GM18870 (cell line): ENCODE results near the gene PAN3.
"Not testable (repeated sequence)": the region's sequence is repeated elsewhere in the genome, so short reads cannot be mapped to it uniquely, and the experiment has no call there.

Experiments
- ATAC-seq: cut with Tn5 transposase; IDR thresholded peaks from one replicate; pipeline ENCODE4 v1.9.1; 2021; ENCODE audit warnings: moderate library complexity; ENCODE audit not compliant: unreplicated experiment

PAN3 gene

DNA sequence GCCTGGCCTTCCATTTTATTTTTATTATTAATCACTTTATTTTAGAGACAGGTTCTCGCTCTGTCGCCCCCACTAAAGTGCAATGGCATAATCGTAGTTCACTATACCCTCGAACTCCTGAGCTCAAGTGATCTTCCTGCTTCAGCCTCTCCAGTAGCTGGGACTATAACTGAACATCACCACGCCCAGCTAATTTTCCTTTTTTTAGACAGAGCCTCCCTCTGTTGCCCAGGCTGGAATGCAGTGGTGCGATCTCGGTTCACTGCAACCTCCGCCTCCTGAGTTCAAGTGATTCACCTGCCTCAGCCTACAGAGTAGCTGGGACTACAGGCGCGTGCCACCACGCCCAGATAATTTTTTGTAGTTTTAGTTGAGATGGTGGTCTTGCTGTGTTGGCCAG, 6.7 kb upstream of the PAN3 start:
- no peak for ATAC-seq

DNA sequence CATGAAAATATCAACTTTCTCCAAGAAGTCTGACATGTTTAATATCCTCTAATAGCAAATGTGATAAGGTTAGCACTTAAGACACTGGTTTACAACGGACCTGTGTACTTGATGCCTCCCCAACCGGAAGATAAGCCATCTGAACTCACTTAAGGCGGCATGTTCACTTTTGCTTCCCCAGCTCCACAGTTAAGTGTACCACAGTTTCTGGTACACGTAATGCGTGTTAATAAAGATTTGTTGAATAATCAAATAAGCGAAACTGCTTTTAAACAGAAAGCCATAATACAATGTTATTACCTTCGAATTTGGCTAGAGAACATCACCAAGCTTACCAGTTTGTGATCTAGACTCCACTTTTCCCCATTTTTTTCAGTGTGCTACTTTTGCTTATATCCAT, 1.4 kb upstream of the PAN3 start:
- no peak for ATAC-seq

DNA sequence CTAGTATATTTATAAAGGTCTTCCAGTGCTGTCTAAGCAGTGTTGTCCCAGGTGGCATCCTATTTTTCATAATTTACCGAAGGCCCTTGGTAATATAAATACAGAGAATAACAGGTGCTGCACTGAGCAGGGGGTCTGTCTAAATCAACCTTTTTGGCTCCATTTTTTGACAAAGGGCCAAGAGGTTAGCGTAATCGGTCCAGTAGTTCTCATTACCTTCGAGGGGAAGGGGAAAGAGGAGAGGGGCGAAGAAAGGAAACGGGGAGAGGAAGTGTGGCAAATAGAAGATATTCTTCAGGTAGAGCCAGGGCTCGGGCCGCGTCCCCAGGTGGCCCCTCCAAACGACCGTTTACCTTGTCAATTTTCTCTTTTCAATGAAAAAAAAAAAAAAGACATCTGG, 749 bp upstream of the PAN3 start:
- peak; percentile 0 for ATAC-seq

DNA sequence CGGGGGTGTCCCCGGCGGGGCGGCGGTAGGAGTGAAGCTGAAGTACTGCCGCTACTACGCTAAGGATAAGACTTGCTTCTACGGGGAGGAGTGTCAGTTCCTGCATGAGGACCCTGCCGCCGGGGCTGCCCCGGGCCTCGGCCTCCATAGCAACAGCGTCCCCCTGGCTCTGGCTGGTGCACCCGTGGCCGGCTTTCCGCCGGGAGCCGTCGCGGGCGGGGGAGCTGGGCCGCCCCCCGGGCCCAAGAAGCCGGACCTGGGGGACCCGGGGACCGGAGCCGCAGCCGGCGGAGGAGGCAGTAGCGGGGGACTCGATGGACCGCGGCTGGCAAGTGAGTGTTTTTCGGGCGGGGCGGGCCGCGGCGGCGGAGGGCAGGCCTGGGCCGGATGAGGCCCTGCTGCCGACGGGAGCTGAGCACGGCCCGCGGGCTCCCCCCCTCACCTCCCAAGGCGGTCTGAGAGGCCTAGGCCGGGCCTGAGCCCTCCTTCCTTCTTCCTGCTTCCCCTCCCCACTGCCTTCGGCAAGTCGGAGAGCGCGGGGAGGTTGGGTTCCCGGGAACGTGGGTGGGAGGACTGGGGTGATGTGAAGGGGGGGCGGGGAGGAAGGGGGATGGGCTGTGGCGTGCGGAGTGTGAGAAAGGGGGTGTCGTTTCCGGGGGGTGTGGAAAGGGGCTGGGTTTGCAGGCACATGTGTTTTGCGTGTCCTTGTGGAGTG, 568 bp downstream of the PAN3 start:
- no peak for ATAC-seq

DNA sequence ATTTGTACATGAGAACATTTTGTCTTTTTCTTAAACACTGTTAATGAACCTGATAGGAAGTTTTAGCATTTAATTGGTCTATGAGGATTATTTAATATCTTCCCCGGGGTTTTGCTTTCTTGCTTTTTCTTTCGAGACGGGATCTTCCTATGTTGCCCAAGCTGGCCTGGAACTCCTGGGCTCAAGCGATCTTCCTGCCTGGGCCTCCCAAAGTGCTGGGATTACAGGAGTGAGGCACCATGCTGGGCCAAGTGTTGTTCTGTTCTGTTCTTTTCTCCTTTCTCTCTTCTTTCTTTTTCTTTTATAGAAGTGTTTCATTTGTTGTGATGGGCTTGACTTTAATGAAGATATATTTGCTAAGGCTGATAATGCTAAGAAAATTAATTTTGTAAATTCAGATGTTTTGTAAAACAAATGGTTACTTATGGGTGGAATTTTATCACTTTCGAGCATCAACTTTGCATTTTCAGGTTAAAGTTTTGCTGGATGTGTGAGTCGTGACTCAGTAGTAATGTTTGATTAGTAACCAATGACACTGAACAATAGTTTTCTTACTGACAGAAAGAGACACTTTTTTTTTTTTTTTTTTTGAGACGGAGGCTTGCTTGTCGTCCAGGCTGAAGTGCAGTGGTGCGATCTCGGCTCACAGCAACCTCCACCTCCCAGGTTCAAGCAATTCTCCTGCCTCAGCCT, 2.2 kb downstream of the PAN3 start:
- no peak for ATAC-seq

DNA sequence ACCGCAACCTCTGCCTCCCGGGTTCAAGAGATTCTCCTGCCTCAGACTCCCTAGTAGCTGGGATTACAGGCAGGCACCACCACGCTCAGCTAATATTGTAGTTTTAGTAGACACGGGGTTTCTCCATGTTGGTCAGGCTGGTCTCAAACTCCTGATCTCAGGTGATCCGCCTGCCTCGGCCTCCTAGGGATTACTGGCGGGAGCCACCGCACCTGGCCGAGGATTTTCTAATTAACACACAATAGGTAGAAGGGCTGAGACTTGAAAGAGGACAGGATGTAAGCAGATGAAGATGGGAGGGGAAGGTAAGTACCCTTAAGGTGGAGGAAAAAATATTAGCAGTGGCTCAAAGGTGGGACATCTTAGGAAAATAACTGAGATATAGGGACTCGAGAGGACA, 3.2 kb downstream of the PAN3 start:
- not testable (repeated sequence) for ATAC-seq

DNA sequence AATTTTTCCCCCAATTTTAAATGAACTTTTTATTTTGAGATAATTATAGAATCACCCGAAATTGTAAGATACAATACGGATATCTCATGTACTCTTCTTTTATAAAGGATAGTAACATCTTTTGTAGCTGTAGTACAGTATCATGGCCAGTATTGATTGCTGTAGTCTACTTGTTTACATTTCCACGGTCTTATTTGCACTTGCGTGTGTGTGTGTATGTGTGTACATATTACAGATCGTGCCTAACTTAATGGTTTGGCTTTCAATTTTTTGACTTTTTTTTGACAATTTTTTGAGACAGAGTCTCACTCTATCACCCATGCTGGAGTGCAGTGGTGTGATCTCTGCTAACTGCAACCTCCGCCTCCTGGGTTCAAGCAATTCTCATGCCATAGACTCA, 6.7 kb downstream of the PAN3 start:
- ATAC-seq: no peak

DNA sequence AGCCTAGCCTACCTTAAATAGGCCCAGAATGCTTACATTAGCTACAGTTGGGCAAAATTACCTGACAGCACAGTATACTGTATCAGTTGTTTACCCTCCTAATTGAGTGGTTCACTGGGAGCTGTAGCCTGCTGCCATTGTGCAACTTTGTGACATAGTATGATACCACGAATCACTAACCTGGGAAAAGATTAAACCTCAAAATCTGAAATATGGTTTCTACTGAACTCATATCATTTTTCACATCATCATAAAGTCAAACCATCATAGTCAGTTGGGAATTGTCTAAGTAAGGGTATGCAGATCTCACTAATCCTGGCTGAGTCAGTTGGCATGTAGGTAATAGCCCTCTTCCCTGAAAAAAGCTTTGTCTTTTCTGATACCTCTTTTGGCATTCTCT, 9.2 kb downstream of the PAN3 start:
- no peak for ATAC-seq

DNA sequence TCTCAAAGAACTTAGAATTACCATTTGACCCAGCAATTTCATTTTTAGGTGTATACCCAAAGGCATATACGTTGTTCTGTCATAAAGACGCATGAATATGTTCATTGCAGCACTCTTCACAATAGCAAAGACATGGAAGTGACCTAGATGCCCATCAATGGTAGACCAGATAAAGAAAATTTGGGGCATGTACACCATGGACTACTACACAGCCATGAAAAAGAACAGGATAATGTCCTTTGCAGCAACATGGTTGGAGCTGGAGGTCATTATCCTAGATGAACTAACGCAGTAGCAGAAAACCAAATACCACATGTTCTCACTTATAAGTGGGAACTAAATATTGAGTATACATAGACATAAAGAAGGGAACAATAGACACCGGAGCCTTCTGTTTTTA, 20.7 kb downstream of the PAN3 start:
- ATAC-seq: no peak

DNA sequence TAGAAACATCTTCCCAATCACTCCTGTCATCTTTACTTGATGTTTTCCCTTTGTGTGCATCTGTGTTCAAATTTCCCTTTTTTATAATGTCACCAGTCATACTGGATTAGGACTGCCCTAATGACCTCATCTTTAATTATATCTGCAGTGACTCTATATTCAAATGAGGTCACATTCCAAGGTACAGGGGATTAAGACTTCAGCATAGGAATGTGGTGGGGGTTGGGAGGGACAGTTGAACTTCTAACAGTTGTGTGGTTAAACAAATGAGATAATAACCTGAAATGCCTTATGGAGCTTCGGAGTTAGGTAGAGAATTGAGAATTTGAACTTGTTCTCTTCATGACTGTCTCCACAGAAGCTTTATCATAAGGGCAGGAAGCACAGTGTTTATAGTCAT, 23.0 kb downstream of the PAN3 start:
- no peak for ATAC-seq

DNA sequence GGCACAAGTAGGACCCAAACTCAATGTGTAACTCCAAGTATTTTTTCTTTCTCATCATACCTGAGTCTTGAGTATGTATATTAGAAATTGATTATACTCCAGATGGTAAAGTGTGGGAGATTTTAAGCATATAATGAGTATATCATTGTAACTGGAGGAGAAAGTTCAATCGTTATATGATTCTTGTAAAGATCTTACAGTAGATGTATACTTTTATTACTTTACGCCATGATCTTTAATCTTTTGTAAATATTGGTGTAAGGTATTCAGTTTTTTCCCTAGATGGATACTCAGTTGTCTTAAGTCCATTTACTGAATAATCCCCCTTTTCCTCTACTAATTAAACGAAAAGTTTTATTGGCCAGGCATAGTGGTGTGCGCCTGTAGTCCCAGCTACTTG, 25.2 kb downstream of the PAN3 start:
- no peak for ATAC-seq

DNA sequence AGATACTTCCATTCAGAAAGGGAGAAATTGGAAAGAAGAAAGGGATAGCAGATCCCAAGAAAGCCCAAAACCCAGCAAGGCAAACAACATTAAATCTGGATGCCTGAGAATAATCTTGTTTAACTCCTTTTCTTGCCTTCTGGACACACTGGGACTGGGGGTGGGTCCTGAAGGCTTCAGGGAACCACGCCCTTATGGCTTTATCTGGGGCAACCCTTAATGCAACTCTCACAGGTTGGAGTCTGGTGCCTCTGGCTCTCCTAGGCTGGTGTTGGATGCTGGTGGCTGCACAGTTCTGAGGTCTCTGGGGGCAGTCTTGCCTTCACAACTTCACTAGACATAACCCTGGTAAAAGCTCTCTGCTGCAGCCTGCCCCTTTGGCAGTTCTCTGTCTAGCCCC, 27.9 kb downstream of the PAN3 start:
- no peak for ATAC-seq

DNA sequence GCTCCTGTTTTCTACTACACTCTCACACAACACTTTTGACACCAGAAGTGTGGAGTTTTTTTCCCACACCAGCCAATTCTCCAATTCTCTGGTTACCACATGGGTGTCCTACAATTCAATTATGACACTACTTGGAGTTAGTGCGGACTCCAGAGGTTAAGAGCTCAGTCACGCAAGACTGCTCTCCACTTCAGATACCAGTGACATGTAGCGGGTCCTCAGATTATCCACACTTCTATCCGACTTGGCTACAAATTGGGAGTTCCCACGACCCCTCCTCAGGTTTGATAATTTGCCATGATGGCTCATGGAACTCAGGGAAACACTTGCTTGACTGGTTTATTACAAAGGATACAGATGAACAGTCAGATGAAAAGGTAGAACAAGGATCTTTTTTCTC, 32.9 kb downstream of the PAN3 start:
- no peak for ATAC-seq

DNA sequence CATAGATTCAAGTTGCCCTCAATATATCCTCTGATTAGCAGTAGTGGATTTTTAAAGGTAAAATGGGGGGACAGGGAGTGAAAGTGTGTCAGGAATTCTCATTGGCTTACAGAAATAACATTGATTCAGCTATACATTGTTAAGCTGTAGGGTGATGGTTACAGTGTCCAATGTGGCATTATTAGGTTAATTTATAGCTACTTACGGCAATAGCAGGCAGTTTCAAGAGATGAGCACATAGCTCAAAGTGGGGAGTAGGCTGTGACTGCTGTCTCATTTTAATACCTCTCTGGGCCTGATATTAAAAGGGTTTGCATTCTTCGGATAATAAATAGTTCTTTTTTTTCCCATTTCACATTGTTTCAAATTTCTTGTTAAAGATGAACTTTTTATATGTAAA, 34.6 kb downstream of the PAN3 start:
- ATAC-seq: no peak

DNA sequence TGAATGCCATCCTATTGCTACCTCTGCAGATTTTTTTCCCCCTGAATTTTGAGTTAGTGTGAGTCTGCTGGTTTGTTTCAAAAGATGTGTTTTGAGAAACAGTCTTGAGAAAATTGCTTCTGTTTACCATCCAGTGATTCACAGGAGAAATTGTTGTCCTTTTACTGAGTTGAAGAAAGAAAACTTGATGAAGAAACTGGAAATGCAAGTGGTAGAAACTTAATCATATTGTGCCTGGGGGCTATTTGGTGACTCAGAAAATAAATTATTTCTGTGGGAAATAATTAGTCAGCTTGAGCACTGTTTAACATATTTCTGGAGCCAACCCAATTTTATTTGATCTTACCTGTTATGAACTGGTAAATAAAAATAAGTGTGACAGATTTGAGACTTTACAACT, 35.4 kb downstream of the PAN3 start:
- no peak for ATAC-seq

DNA sequence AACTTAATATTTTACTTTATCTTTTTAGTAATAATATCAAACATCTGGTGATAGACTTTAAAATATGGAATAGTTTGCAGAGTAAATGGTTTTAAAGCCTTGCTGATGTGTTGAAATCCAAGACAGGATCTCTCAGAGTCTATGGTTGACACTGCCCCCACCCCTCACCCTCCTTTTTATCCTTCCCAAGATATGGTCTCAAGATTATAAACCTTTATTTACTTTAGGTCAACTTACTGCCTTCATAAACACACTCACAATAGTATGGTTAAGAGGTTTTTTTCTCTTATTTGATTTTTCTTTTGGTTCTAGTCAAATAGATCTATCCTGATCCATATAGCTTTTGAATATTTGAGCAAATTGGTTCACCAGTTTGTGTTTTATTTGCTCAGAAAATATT, 39.0 kb downstream of the PAN3 start:
- ATAC-seq: no peak

DNA sequence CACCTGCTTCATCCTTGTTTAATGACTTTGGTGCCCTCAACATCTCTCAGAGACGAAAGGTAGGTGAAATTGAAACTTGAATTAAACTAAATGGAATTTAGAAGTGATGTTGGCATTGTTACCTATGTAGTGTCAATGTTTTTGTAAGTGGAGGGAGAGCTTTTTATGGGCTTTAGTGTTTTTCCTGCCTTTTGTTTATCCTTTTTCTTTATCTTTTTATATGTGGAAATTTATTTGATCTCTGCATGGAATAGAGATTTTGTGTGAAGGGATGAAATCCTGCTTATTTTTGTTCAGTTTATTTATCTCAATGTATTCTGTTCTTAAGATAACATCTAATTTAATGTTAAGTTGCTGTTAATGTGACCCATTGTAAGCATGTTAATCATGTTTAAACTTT, 39.5 kb downstream of the PAN3 start:
- ATAC-seq: no peak

DNA sequence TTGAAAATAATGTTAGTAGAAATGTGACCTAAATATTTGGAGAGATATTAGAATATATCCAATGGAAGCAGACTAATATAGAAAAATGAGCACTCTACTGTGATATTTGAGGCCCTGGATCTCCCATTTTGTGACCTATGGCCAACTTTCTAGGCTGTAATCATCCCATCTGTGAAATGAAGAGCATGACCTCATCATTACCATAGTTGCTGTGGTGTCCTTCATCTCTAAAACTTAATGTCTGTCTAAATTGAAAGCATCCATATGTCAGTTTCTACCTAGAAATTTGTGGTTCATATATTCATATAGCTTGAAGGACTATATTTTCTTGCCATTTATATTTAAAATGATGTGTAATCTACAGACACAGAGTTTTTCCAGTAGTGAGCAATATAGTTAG, 41.6 kb downstream of the PAN3 start:
- ATAC-seq: no peak

DNA sequence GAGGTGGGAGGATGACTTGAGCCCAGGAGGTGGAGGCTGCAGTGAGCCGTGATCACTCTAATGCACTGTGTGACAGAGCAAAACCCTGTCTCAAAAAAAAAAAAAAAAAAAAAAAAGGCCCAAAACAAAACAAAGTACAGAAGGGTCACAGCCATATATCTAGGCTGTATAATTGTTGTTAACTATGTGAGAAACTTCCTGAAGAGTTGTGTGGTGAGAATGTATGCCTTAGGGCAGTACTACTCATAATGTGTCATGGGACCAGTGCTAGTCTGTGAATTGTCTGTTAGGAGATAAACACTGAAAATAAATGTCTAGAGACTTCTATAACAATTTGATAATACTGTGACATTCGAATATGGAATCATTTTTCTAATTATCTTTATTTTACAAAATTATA, 43.1 kb downstream of the PAN3 start:
- ATAC-seq: no peak

DNA sequence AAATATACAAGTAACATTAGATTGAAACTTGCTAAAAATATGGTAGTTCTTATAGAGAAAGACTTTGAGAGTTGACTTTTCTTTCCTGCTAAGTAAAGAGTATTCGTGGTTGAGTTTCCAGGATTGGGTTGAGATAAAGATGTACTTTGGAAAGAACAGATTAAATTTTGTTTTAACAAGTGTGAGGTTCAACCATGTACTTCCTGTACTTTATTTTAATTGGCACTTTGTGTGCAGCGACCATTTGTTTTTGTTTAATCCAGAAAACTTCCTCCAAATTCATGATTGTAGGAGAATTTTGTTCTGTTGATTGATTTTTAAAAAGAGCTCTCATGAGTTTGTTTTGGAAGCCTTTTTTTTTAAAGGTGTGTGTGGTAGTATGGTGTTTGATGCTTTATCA, 46.9 kb downstream of the PAN3 start:
- ATAC-seq: no peak

DNA sequence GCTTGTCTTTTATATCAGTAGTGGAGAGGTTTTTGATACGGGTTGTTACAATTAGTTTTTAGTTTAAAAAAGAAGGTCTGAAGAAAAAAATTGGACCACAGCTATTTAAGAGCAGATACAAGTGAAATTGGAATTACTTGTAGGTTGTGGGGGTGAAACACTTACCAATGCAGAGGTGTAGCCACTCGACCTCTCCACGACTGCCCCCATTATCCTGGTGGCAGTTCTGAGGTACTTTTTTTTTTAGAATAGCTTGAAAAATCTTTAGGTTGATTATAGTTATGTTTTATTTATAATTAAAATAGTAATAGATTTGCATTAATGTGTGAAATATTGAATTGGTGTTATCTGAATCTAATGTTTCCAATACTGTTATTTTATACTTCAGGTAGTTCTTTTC, 60.7 kb downstream of the PAN3 start:
- no peak for ATAC-seq

DNA sequence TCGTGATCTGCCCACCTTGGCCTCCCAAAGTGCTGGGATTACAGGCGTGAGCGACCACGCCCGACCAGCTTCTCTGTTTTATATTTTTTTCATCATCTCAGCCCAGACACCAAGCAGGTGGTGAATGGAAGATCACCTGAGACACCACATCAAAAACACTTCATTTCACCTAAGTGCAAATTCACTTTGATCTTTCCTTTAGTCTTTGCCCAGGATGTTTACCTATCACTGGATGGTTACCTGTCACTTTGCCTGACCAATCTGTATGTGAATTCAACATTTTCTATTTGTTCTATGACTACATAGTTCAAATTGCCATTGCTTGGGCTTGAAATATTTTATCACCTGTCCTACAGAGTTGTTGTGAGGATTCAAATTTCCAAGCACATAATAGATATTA, 65.7 kb downstream of the PAN3 start:
- ATAC-seq: no peak
